ENCODE measurements around the gene FFAR1. TPM values are rescaled to one million over a fixed set of nuclear protein-coding genes. Genes with fewer than 3 reads are reported as not detected.

FFAR1 gene
- total RNA-seq, 1 experiment from 2014 or later, result 0.44 TPM

DNA sequence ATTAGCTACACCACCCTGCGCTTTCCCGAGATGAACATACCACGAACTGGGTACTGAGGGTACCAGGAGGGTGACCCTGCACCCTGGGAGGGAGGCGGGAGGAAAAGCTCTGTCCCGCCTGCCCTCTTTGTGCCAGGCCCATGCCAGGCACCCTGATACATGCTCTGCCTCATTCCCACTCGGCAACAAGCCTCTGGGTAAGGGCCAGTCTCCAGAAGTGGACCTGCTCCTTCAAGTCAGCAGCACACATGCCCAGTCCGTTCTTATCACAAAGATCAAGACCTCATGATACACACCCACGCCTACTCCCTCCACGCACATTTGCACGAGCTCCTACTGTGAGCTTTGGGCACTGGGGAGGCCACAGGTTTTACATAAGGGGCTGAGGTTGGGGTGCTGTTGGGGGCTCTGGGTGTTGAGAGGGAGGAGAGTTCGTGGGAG lies 2.0 kb upstream of the FFAR1 start:
- Histone ChIP-seq H3K9me2 (ENCODE audit: insufficient read depth) (no peaks in the 10 kb centered on the region), H3F3A (ENCODE audit: insufficient read depth, low read depth) (0 out of 2 replicates have a peak, but pooled peaks cover 3% of the 10 kb centered on the region), H3K79me2 (ENCODE audit: low read depth) (no peaks in the 10 kb centered on the region), H3K4me2 (no peak overlapping the region), H3K4me1 (replicated peaks; ENCODE audit: insufficient read depth) (no peaks in the 10 kb centered on the region), H2AFZ (no peak overlapping the region), H3K27ac (no peak overlapping the region), H3K27me3 (ENCODE audit: insufficient read depth, low read depth) (no peaks in the 10 kb centered on the region), H4K20me1 (ENCODE audit: insufficient read depth) (no peaks in the 10 kb centered on the region), H3K36me3 (ENCODE audit: low read depth) (0 out of 2 replicates have a peak, but pooled peaks cover 4% of the 10 kb centered on the region), H3K4me3 (no peak overlapping the region), H3K9me3 (ENCODE audit: insufficient read depth, low read depth) (no peaks in the 10 kb centered on the region)
- TF ChIP-seq EZH2 (IDR thresholded peaks at IDR 0.05; ENCODE audit: low read depth), result no peak
- TF ChIP-seq, protein P1, sequence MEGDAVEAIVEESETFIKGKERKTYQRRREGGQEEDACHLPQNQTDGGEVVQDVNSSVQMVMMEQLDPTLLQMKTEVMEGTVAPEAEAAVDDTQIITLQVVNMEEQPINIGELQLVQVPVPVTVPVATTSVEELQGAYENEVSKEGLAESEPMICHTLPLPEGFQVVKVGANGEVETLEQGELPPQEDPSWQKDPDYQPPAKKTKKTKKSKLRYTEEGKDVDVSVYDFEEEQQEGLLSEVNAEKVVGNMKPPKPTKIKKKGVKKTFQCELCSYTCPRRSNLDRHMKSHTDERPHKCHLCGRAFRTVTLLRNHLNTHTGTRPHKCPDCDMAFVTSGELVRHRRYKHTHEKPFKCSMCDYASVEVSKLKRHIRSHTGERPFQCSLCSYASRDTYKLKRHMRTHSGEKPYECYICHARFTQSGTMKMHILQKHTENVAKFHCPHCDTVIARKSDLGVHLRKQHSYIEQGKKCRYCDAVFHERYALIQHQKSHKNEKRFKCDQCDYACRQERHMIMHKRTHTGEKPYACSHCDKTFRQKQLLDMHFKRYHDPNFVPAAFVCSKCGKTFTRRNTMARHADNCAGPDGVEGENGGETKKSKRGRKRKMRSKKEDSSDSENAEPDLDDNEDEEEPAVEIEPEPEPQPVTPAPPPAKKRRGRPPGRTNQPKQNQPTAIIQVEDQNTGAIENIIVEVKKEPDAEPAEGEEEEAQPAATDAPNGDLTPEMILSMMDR (conservative IDR thresholded peaks at IDR 0.05), result no peak
- ChIA-PET POLR2A (ENCODE audit: unreplicated experiment) (no interaction called here), CTCF (no interaction called here)
- BruUV-seq (replicated peaks), result no TSS peak
- no peak for DNase-seq
- intact Hi-C loops (cut with micrococcal nuclease; ENCODE audit: unreplicated experiment), result no loop called here

DNA sequence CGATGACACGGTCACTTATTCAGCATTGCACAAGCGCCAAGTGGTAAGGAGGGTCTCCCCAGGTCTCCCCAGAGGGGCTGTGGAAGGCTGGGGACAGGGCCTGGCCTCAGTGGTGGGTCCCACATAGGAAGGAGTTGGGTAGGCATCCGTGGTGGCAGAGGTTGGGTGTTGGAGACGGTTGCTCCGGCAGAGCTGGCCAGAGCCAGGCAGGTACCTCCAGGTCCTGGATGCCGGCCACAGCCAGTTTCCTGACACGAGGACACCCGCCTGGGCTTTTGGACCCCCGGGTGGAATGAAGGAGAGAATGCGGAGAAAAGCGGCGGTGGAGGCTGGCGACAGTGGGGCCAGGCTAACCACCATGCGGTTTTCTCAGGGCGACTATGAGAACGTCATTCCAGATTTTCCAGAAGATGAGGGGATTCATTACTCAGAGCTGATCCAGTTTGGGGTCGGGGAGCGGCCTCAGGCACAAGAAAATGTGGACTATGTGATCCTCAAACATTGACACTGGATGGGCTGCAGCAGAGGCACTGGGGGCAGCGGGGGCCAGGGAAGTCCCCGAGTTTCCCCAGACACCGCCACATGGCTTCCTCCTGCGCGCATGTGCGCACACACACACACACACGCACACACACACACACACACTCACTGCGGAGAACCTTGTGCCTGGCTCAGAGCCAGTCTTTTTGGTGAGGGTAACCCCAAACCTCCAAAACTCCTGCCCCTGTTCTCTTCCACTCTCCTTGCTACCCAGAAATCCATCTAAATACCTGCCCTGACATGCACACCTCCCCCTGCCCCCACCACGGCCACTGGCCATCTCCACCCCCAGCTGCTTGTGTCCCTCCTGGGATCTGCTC lies 1.3 kb upstream of the FFAR1 start:
- TF ChIP-seq EZH2 (IDR thresholded peaks at IDR 0.05; ENCODE audit: low read depth), result no peak
- TF ChIP-seq, protein P1 (conservative IDR thresholded peaks at IDR 0.05), result no peak
- no peaks in the 10 kb centered on the region for H3K9me2 ChIP-seq (ENCODE audit: insufficient read depth)
- TSS peak; percentile 36 for BruUV-seq (replicated peaks)
- no peak overlapping the region for H3K4me2 ChIP-seq
- no peaks in the 10 kb centered on the region for H3K9me3 ChIP-seq (ENCODE audit: insufficient read depth, low read depth)
- no peaks in the 10 kb centered on the region for H3K27me3 ChIP-seq (ENCODE audit: insufficient read depth, low read depth)
- no peaks in the 10 kb centered on the region for H4K20me1 ChIP-seq (ENCODE audit: insufficient read depth)
- no peaks in the 10 kb centered on the region for H3K79me2 ChIP-seq (ENCODE audit: low read depth)
- 0 out of 2 replicates have a peak, but pooled peaks cover 4% of the 10 kb centered on the region for H3K36me3 ChIP-seq (ENCODE audit: low read depth)
- intact Hi-C loops (cut with micrococcal nuclease; ENCODE audit: unreplicated experiment), result no loop called here
- no peak overlapping the region for H2AFZ ChIP-seq
- CTCF ChIA-PET, result no interaction called here
- H3K27ac ChIP-seq, result no peak overlapping the region
- H3K4me3 ChIP-seq, result no peak overlapping the region
- POLR2A ChIA-PET (ENCODE audit: unreplicated experiment), result no interaction called here
- no peak for DNase-seq
- no peaks in the 10 kb centered on the region for H3K4me1 ChIP-seq (replicated peaks; ENCODE audit: insufficient read depth)
- H3F3A ChIP-seq (ENCODE audit: insufficient read depth, low read depth), result 0 out of 2 replicates have a peak, but pooled peaks cover 3% of the 10 kb centered on the region

DNA sequence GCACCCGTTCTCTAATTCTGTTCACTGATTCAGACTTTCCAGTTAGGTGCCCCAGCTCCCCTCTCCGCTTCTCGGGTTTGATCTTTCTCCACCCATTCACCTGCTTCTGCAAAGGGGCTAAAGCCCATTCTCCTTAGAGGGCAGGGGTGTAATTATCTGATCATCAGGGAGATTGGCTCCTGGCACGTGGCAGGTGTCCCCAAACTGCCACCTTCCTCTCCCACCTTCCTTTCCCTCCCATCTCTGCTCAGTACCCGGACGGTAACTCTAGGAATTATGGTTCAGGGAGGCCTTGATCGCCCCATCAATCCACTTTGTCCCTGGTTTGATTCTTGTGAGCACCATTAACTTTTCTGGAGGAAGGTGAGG lies 212 bp downstream of the FFAR1 start:
- Histone ChIP-seq H3K27ac (no peak overlapping the region), H3K9me3 (ENCODE audit: insufficient read depth, low read depth) (no peaks in the 10 kb centered on the region), H3K9me2 (ENCODE audit: insufficient read depth) (no peaks in the 10 kb centered on the region), H3K79me2 (ENCODE audit: low read depth) (no peaks in the 10 kb centered on the region), H3K27me3 (ENCODE audit: insufficient read depth, low read depth) (no peaks in the 10 kb centered on the region), H4K20me1 (ENCODE audit: insufficient read depth) (no peaks in the 10 kb centered on the region), H3K4me1 (replicated peaks; ENCODE audit: insufficient read depth) (no peaks in the 10 kb centered on the region), H3F3A (ENCODE audit: insufficient read depth, low read depth) (peaks cover 3% of the 10 kb centered on the region; the same call in 1 of the 2 replicates), H2AFZ (no peak overlapping the region), H3K4me3 (no peak overlapping the region), H3K4me2 (no peak overlapping the region), H3K36me3 (ENCODE audit: low read depth) (0 out of 2 replicates have a peak, but pooled peaks cover 4% of the 10 kb centered on the region)
- TF ChIP-seq, protein P1 (conservative IDR thresholded peaks at IDR 0.05), result no peak
- no peak for TF ChIP-seq EZH2 (IDR thresholded peaks at IDR 0.05; ENCODE audit: low read depth)
- intact Hi-C loops (cut with micrococcal nuclease; ENCODE audit: unreplicated experiment), result no loop called here
- ChIA-PET CTCF (no interaction called here), POLR2A (ENCODE audit: unreplicated experiment) (no interaction called here)
- no TSS peak for BruUV-seq (replicated peaks)
- DNase-seq, result no peak

Measured in PC-9 (cell line).